ENCODE results near the gene MAST2. TPM values are rescaled to one million over a fixed set of nuclear protein-coding genes. Genes with fewer than 3 reads are reported as not detected.

The MAST2 gene
- total and polyA plus RNA-seq, 2 of the 13 experiments (the other 11 are each of a cell fraction or from before 2014, with no cell fraction given): 15.3 to 23.0 TPM

DNA sequence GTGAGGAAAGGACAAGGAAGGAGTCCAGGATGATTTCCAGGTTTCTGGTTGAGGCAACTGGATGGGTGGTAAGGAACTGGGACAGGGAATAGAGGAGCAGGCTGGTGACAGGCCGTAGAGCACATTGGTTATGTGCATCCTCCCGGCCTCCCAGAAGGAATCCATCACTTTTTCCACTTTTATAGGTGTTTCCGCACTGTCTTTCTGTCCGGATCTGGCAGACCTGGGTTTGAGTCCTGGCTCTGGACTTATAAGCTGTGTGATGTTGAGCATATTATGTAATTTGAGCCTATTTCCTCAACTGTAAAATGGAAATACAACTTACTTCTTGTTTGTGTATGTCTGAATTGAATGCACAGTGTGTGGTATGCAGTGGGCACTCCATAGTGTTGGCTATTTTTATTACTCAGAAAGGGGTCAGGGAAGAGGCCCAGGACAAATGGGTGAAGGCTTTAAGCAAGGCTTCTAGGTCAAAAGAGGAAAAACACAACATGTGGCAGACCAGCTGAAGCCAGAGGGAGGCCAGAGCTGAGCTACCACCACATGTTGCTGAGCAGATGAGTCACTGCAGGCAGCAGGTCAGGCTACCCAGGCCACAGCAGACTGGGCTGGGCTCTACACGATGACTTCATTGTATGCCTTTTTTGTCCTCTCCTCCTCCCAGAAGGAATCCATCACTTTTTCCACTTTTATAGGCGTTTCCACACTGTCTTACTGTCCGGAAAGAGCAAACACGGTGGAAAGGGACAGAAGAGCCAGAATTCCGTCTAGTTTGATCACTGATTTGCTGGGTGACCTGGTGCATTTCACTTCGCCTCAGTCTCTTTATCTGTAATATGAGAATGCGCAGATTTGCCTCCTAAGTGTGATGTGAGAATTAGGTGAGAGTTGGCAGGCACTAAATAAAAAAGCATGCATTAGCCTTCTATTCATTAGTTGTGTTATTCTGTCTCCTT lies 791 bp upstream of the MAST2 start:
- WGBS (ENCODE audit: low lambda C conversion rate): 35% methylated on average over 11 of the region's 11 CpGs
- no peak for TF ChIP-seq CEBPG (CRISPR knock-in tag; IDR thresholded peaks at IDR 0.05)
- TF ChIP-seq ATF7-NPFF (CRISPR knock-in tag; IDR thresholded peaks at IDR 0.05; ENCODE audit: low read depth): 0 out of 2 replicates have a peak, but pooled peaks have one; percentile 32
- TF ChIP-seq FOXA1 (IDR thresholded peaks at IDR 0.05): no peak
- no peak for TF ChIP-seq FOXA1 (CRISPR knock-in tag; IDR thresholded peaks at IDR 0.05)
- TF ChIP-seq, protein P1, sequence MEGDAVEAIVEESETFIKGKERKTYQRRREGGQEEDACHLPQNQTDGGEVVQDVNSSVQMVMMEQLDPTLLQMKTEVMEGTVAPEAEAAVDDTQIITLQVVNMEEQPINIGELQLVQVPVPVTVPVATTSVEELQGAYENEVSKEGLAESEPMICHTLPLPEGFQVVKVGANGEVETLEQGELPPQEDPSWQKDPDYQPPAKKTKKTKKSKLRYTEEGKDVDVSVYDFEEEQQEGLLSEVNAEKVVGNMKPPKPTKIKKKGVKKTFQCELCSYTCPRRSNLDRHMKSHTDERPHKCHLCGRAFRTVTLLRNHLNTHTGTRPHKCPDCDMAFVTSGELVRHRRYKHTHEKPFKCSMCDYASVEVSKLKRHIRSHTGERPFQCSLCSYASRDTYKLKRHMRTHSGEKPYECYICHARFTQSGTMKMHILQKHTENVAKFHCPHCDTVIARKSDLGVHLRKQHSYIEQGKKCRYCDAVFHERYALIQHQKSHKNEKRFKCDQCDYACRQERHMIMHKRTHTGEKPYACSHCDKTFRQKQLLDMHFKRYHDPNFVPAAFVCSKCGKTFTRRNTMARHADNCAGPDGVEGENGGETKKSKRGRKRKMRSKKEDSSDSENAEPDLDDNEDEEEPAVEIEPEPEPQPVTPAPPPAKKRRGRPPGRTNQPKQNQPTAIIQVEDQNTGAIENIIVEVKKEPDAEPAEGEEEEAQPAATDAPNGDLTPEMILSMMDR (CRISPR knock-in tag; IDR thresholded peaks at IDR 0.05): no peak
- no peak for TF ChIP-seq ARHGAP35 (CRISPR knock-in tag; IDR thresholded peaks at IDR 0.05; ENCODE audit: borderline replicate concordance)
- no peak for TF ChIP-seq ZNF589 (CRISPR knock-in tag; conservative IDR thresholded peaks at IDR 0.05)
- TF ChIP-seq ZNF451 (CRISPR knock-in tag; IDR thresholded peaks at IDR 0.05): no peak
- TF ChIP-seq, protein P2, sequence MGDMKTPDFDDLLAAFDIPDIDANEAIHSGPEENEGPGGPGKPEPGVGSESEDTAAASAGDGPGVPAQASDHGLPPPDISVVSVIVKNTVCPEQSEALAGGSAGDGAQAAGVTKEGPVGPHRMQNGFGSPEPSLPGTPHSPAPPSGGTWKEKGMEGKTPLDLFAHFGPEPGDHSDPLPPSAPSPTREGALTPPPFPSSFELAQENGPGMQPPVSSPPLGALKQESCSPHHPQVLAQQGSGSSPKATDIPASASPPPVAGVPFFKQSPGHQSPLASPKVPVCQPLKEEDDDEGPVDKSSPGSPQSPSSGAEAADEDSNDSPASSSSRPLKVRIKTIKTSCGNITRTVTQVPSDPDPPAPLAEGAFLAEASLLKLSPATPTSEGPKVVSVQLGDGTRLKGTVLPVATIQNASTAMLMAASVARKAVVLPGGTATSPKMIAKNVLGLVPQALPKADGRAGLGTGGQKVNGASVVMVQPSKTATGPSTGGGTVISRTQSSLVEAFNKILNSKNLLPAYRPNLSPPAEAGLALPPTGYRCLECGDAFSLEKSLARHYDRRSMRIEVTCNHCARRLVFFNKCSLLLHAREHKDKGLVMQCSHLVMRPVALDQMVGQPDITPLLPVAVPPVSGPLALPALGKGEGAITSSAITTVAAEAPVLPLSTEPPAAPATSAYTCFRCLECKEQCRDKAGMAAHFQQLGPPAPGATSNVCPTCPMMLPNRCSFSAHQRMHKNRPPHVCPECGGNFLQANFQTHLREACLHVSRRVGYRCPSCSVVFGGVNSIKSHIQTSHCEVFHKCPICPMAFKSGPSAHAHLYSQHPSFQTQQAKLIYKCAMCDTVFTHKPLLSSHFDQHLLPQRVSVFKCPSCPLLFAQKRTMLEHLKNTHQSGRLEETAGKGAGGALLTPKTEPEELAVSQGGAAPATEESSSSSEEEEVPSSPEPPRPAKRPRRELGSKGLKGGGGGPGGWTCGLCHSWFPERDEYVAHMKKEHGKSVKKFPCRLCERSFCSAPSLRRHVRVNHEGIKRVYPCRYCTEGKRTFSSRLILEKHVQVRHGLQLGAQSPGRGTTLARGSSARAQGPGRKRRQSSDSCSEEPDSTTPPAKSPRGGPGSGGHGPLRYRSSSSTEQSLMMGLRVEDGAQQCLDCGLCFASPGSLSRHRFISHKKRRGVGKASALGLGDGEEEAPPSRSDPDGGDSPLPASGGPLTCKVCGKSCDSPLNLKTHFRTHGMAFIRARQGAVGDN (CRISPR knock-in tag; IDR thresholded peaks at IDR 0.05): peak; percentile 77
- TF ChIP-seq, protein P3, sequence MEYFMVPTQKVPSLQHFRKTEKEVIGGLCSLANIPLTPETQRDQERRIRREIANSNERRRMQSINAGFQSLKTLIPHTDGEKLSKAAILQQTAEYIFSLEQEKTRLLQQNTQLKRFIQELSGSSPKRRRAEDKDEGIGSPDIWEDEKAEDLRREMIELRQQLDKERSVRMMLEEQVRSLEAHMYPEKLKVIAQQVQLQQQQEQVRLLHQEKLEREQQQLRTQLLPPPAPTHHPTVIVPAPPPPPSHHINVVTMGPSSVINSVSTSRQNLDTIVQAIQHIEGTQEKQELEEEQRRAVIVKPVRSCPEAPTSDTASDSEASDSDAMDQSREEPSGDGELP (IDR thresholded peaks at IDR 0.05; ENCODE audit: borderline replicate concordance, low read depth): peak; percentile 86; the same call in 1 of the 2 replicates
- no peak for TF ChIP-seq ZNF605 (CRISPR knock-in tag; IDR thresholded peaks at IDR 0.05)
- TF ChIP-seq ZNF703 (CRISPR knock-in tag; IDR thresholded peaks at IDR 0.05; ENCODE audit: borderline replicate concordance): no peak

More for the DNA sequence above, 791 bp upstream of the MAST2 start:
- in situ Hi-C loops (cut with HindIII; ENCODE audit: extremely low pct_ligation_motif_present, low pct_unique_long_range_greater_than_20kb): loop anchor here (5.0 kb wide), 1 partner anchor 115 kb away; the partner anchor contains the start of genes GPBP1L1 and TMEM69
- Histone ChIP-seq H3K4me3 (replicated peaks in 1 of 3; ENCODE audit: insufficient read depth in 1 of 3, low read depth in 2 of 3, low read length in 3 of 3) (peak overlapping the region; percentile 64 to 71 (median 67)), H3K9me3 (ENCODE audit: low read length) (no peaks in the 10 kb centered on the region), H3K9ac (ENCODE audit: insufficient read depth, low read depth, low read length) (peak overlapping the region; percentile 67), H3K27me3 (ENCODE audit: control insufficient read depth in 1 of 2, insufficient read depth in 2 of 2, low read length in 2 of 2) (no peaks in the 10 kb centered on the region), H4K20me1 (ENCODE audit: insufficient read depth, low read length) (no peaks in the 10 kb centered on the region), H3K36me3 (replicated peaks in 1 of 2; ENCODE audit: control insufficient read depth in 1 of 2, insufficient read depth in 2 of 2, low read length in 2 of 2) (peaks cover 0 to 13% of the 10 kb centered on the region in 2 experiments; a peak in 2 of 5 replicates), H2AFZ (ENCODE audit: low read length) (peak overlapping the region; percentile 71), H3K4me1 (ENCODE audit: insufficient read depth, low read length) (peaks cover 32% of the 10 kb centered on the region), H3K27ac (ENCODE audit: extremely low read length, insufficient read depth, low read length) (peak overlapping the region; percentile 53), H3K79me2 (ENCODE audit: insufficient read depth, low read length) (peaks cover 36% of the 10 kb centered on the region), H3K4me2 (ENCODE audit: low read depth, low read length) (peak overlapping the region; percentile 100)
- FAIRE-seq: peak; percentile 18
- CTCF ChIA-PET (ENCODE audit: low intra/inter-chr PET ratio, low total read pairs): no interaction called here
- ATAC-seq: peak; percentile 89
- intact Hi-C loops (cut with micrococcal nuclease; ENCODE audit: unreplicated experiment): loop anchor here (2.0 kb wide), 2 partner anchors 52 to 116 kb away; partner anchors contain the start of genes GPBP1L1 and IPP
- peak; percentile 84 for DNase-seq (ENCODE audit: low spot score)
- POLR2A ChIA-PET: interaction anchor here (0.8 to 1.1 kb wide), 4 partner anchors 9 to 69 kb away, joined by 3 to 5 read pairs (median 4); no protein-coding TSS in a partner anchor
- TSS peak; percentile 86 for BruUV-seq (replicated peaks)

Data from HepG2 (cell line).